Neural progenitor cell (in vitro differentiated cells): ENCODE results near the gene TCEA3. TPM values are rescaled to one million over a fixed set of nuclear protein-coding genes. Genes with fewer than 3 reads are reported as not detected.

Experiments used
- DNase-seq: peaks from one replicate; pipeline ENCODE4 v3.0.0-alpha.2; 2016; ENCODE audit warnings: low spot score
- H2AFZ ChIP-seq: fragments of 200-600 bp; sonication (generic); replicated peaks from 2 replicates; pipeline ENCODE4 v1.6.1; 2016; ENCODE audit warnings: antibody characterized with exemption
- H3F3A ChIP-seq: fragments of 200-600 bp; sonication (generic); 2 replicates; pipeline ENCODE4 v1.6.1; 2016; ENCODE audit warnings: antibody characterized with exemption, low read depth
- H3K27ac ChIP-seq: fragments of 200-600 bp; sonication (generic); 2 replicates; pipeline ENCODE4 v1.5.1; 2016; ENCODE audit warnings: mild to moderate bottlenecking
- H3K27me3 ChIP-seq: fragments of 200-600 bp; sonication (generic); 2 replicates; pipeline ENCODE4 v1.6.1; 2016; ENCODE audit warnings: mild to moderate bottlenecking, moderate library complexity
- H3K36me3 ChIP-seq: fragments of 200-600 bp; sonication (generic); 2 replicates; pipeline ENCODE4 v1.5.1; 2016
- H3K4me1 ChIP-seq: fragments of 200-600 bp; sonication (generic); 2 replicates; pipeline ENCODE4 v1.6.1; 2016; ENCODE audit warnings: mixed run types
- H3K4me2 ChIP-seq: fragments of 200-600 bp; sonication (generic); 2 replicates; pipeline ENCODE4 v1.6.1; 2016
- H3K4me3 ChIP-seq: fragments of 200-600 bp; sonication (generic); 2 replicates; pipeline ENCODE4 v1.5.1; 2016
- H3K79me2 ChIP-seq: fragments of 200-600 bp; sonication (generic); 2 replicates; pipeline ENCODE4 v1.6.1; 2016; ENCODE audit warnings: low read depth
- H3K9ac ChIP-seq: fragments of 200-600 bp; sonication (generic); 2 replicates; pipeline ENCODE4 v1.6.1; 2016
- H3K9me3 ChIP-seq: fragments of 200-600 bp; sonication (generic); 2 replicates; pipeline ENCODE4 v1.5.1; 2016; ENCODE audit warnings: low read depth
- H4K20me1 ChIP-seq: fragments of 200-600 bp; sonication (generic); 2 replicates; pipeline ENCODE4 v1.6.1; 2016; ENCODE audit warnings: low read depth
- H3K27ac Mint-ChIP-seq: 3 replicates; pipeline ENCODE4 v1.8.0; 2021; ENCODE audit warnings: mixed read lengths
- H3K27me3 Mint-ChIP-seq: 2 replicates; pipeline ENCODE4 v1.8.0; 2022; ENCODE audit warnings: low read depth, mild to moderate bottlenecking, inconsistent platforms, moderate library complexity, mixed read lengths; ENCODE audit not compliant: insufficient read depth
- H3K36me3 Mint-ChIP-seq: 3 replicates; pipeline ENCODE4 v1.8.0; 2021; ENCODE audit warnings: mixed read lengths
- H3K4me1 Mint-ChIP-seq: 3 replicates; pipeline ENCODE4 v1.8.0; 2021; ENCODE audit warnings: mixed read lengths
- H3K4me3 Mint-ChIP-seq: 3 replicates; pipeline ENCODE4 v1.8.0; 2021; ENCODE audit warnings: mild to moderate bottlenecking, moderate library complexity, mixed read lengths
- H3K9me3 Mint-ChIP-seq: 3 replicates; pipeline ENCODE4 v1.8.0; 2020; ENCODE audit warnings: mixed read lengths
- EZH2 ChIP-seq: fragments of 200-600 bp; sonication (generic); IDR thresholded peaks from 2 replicates; pipeline ENCODE4 v1.6.1; 2017; ENCODE audit warnings: antibody characterized with exemption, mild to moderate bottlenecking, moderate library complexity
- EZH2phosphoT487 ChIP-seq: fragments of 200-600 bp; sonication (generic); IDR thresholded peaks from 2 replicates; pipeline ENCODE4 v1.6.1; 2017; ENCODE audit warnings: antibody characterized with exemption
- total RNA-seq: library from RNA; depleted of rRNA; stranded (reverse); fragments of >200 nt; gene quantifications from 2 replicates; pipeline ENCODE4 v1.2.3, GENCODE V29; 2015; ENCODE audit warnings: low replicate concordance
- TF ChIP-seq, protein P1 (sequence below): fragments of 200-600 bp; sonication (generic); IDR thresholded peaks from 2 replicates; pipeline ENCODE4 v1.5.1; 2017; ENCODE audit warnings: antibody characterized with exemption, mild to moderate bottlenecking

TCEA3 gene
- total RNA-seq, 1 donor from 2014 or later: 0.54 TPM

DNA sequence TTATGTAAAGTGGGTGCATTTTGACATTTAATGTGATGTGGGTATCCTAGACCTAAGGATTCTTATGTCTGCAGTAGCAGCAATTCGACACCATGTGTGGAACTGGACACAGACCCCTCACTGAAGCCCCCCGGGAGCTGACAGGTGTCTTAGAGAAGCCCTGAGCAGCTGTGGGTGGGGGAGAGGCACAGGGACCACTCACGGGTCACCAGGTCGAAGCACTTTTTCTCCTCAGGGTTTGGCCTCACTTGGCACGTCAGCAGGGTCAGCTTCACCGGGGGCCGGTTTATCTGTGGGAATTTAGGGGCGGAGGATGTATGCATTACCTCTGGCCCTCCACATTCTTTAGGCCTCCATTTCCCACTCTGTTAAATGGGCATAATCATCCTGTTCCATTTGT, 14.0 kb upstream of the TCEA3 start:
- H3K9me3 ChIP-seq: no peaks in the 10 kb centered on the region
- H2AFZ ChIP-seq: no peak overlapping the region
- H3K79me2 ChIP-seq: no peaks in the 10 kb centered on the region
- H3K27me3 ChIP-seq: peaks cover 4% of the 10 kb centered on the region
- H3F3A ChIP-seq: no peaks in the 10 kb centered on the region
- H3K36me3 ChIP-seq: no peaks in the 10 kb centered on the region
- H4K20me1 ChIP-seq: no peaks in the 10 kb centered on the region
- peaks cover 2% of the 10 kb centered on the region for H3K27me3 Mint-ChIP-seq
- H3K9me3 Mint-ChIP-seq: no peaks in the 10 kb centered on the region
- no peak for TF ChIP-seq EZH2
- no peak for TF ChIP-seq EZH2phosphoT487
- TF ChIP-seq, protein P1, sequence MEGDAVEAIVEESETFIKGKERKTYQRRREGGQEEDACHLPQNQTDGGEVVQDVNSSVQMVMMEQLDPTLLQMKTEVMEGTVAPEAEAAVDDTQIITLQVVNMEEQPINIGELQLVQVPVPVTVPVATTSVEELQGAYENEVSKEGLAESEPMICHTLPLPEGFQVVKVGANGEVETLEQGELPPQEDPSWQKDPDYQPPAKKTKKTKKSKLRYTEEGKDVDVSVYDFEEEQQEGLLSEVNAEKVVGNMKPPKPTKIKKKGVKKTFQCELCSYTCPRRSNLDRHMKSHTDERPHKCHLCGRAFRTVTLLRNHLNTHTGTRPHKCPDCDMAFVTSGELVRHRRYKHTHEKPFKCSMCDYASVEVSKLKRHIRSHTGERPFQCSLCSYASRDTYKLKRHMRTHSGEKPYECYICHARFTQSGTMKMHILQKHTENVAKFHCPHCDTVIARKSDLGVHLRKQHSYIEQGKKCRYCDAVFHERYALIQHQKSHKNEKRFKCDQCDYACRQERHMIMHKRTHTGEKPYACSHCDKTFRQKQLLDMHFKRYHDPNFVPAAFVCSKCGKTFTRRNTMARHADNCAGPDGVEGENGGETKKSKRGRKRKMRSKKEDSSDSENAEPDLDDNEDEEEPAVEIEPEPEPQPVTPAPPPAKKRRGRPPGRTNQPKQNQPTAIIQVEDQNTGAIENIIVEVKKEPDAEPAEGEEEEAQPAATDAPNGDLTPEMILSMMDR: no peak
- no peak overlapping the region for H3K4me2 ChIP-seq
- H3K36me3 Mint-ChIP-seq: peaks cover 36% of the 10 kb centered on the region
- no peak overlapping the region for H3K27ac Mint-ChIP-seq
- DNase-seq: no peak
- no peak overlapping the region for H3K4me3 ChIP-seq
- no peak overlapping the region for H3K4me3 Mint-ChIP-seq
- H3K27ac ChIP-seq: no peak overlapping the region
- H3K9ac ChIP-seq: no peak overlapping the region
- no peaks in the 10 kb centered on the region for H3K4me1 Mint-ChIP-seq
- no peaks in the 10 kb centered on the region for H3K4me1 ChIP-seq

DNA sequence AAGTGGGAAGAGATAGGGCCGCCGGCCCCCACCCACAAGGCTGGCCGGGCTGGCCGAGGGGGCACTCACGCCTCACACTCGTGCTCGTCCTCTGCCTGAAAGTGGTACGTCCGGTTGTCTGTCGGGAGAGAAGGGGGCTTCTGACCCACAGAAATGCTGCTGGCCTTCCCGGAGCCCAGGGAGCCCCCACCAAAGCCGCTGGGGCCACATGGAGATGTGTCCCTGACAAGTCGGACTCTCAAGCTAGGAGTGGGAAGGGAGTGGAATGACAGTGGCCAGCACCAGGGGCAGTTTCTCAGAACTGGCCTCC, 12.8 kb upstream of the TCEA3 start:
- Histone ChIP-seq H3K36me3 (no peaks in the 10 kb centered on the region), H3K9me3 (no peaks in the 10 kb centered on the region), H3K27ac (no peak overlapping the region), H3F3A (no peaks in the 10 kb centered on the region), H3K9ac (no peak overlapping the region), H3K79me2 (no peaks in the 10 kb centered on the region), H3K4me2 (no peak overlapping the region), H2AFZ (no peak overlapping the region), H3K27me3 (peaks cover 4% of the 10 kb centered on the region), H4K20me1 (no peaks in the 10 kb centered on the region), H3K4me3 (no peak overlapping the region), H3K4me1 (no peaks in the 10 kb centered on the region)
- Mint-ChIP-seq H3K27ac (no peak overlapping the region), H3K27me3 (no peaks in the 10 kb centered on the region), H3K4me1 (no peaks in the 10 kb centered on the region), H3K4me3 (no peak overlapping the region), H3K9me3 (no peaks in the 10 kb centered on the region), H3K36me3 (peaks cover 48% of the 10 kb centered on the region)
- DNase-seq: no peak
- TF ChIP-seq, protein P1: no peak
- TF ChIP-seq EZH2 (no peak), EZH2phosphoT487 (no peak)

DNA sequence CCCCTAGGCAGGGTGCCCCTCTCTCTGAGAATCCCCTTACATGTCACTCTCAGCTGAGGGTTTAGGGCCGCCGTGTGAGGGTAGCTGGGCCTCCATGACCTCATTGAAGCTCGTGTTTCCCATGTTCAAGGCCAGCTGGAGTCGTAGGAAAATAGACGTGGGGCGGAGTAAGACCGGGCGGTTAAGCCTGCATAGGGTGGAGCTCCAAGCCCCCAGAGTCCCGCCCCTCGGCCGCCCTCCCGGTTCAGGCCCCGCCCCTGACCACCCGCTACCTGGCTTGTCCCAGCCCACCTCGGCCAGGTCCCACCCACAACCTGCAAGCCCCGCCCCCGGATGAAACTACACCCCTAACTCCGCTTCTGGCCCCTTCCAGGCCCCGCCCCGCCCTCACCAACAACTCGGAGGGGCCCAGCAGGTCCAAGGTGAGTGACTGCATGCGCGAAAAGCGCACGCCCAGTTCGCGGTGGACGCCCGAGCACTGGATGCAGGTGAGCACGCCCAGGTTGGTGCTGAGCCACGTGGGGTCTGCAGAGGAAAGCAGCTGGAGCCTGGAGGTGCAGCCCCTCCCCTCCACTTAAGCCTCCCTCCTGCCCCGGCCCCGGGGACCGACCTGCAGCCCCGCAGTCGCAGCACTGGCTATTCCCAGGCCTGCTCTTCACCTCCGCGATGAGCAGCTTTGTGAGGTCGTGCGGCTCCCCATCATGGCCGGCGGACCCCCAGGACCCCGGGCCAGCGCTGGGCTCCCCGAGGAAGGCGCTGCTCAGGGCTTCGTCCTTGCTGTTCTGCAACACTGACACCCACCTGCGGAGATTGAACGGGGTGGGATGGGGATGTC, 12.2 kb upstream of the TCEA3 start:
- H3K9ac ChIP-seq: no peak overlapping the region
- H4K20me1 ChIP-seq: no peaks in the 10 kb centered on the region
- H3K4me2 ChIP-seq: peak overlapping the region; percentile 38
- peak; percentile 68 for DNase-seq
- H3K36me3 ChIP-seq: no peaks in the 10 kb centered on the region
- Mint-ChIP-seq H3K4me3 (no peak overlapping the region), H3K9me3 (no peaks in the 10 kb centered on the region), H3K36me3 (peaks cover 45% of the 10 kb centered on the region), H3K4me1 (no peaks in the 10 kb centered on the region), H3K27ac (no peak overlapping the region), H3K27me3 (no peaks in the 10 kb centered on the region)
- no peaks in the 10 kb centered on the region for H3K4me1 ChIP-seq
- peaks cover 4% of the 10 kb centered on the region for H3K27me3 ChIP-seq
- no peaks in the 10 kb centered on the region for H3K79me2 ChIP-seq
- no peak overlapping the region for H3K27ac ChIP-seq
- TF ChIP-seq EZH2 (no peak), EZH2phosphoT487 (no peak)
- TF ChIP-seq, protein P1: no peak
- no peaks in the 10 kb centered on the region for H3F3A ChIP-seq
- no peaks in the 10 kb centered on the region for H3K9me3 ChIP-seq
- no peak overlapping the region for H2AFZ ChIP-seq
- peak overlapping the region; percentile 13 for H3K4me3 ChIP-seq
